Tibial nerve (tissue), 4 donors: ENCODE results near the gene ZNF892.

Experiments used
- CTCF ChIP-seq, 5 experiments: fragments of 200-600 bp in 3 of 5; fragments of 450-650 bp in 2 of 5; sonication (generic) in 3 of 5; IDR thresholded peaks; one replicate each; pipeline ENCODE4 v1.5.1; 2016 to 2019; ENCODE audit warnings: antibody characterized with exemption in 5 of 5, mild to moderate bottlenecking in 3 of 5, moderate library complexity in 2 of 5
- EP300 ChIP-seq, 2 donors: sonication (generic); formaldehyde crosslinking; IDR thresholded peaks; one replicate each; pipeline ENCODE4 v1.6.1; 2017; ENCODE audit warnings: antibody characterized with exemption in 2 of 2, mild to moderate bottlenecking in 1 of 2

- peak in 1 of 2 donors; percentile 22 for TF ChIP-seq EP300 (IDR thresholded peaks at IDR 0.05)
- no peak for TF ChIP-seq CTCF (IDR thresholded peaks at IDR 0.05)
Measured at GRCh38 chr2:95159690-95160449, 47.5 kb upstream of the ZNF892 start, which contains the start of gene ZNF514.
